ENCODE data around the gene PGAP1. TPM values are rescaled to one million over a fixed set of nuclear protein-coding genes. Genes with fewer than 3 reads are reported as not detected.

Gene PGAP1
- total RNA-seq, 1 experiment from 2014 or later: 5.8 TPM

DNA sequence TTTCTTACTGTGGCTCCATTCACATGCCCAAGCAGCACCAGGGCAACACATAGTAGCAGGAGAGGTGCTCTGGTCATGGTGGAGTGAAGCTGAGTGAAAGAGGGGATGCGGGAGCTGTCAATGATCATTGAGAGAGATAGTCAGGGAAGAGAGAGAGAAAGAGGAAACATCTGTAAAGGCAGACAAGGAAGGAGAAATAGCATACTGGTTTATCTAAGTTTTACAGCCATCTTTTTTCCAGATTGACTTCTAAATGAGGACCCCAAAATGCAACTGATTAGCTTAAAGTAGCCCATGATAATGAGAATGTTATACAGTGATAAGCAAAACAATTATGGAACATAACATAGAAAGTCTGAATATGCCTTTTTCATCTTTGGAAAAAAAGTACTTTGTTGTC is 117.2 kb downstream of the PGAP1 start, which contains the start of gene C2orf66:
Gene C2orf66 (minus strand): TSS at position 96 of the 400 bp plus-strand sequence. CDS start 19 bp downstream, at position 77.
- no peak for DNase-seq
- Mint-ChIP-seq H3K9me3 (ENCODE audit: low read depth, unreplicated experiment) (no peaks in the 10 kb centered on the region), H3K4me3 (ENCODE audit: low read depth, unreplicated experiment) (no peak within 1 kb of the TSS), H3K27me3 (ENCODE audit: unreplicated experiment) (peaks cover 21% of the 10 kb centered on the region), H3K27ac (ENCODE audit: unreplicated experiment) (no peak within 1 kb of the TSS), H3K4me1 (ENCODE audit: low read depth, unreplicated experiment) (no peaks in the 10 kb centered on the region), H3K36me3 (ENCODE audit: insufficient read depth, unreplicated experiment) (no peaks in the 10 kb centered on the region)
- intact Hi-C loops (cut with micrococcal nuclease; ENCODE audit: unreplicated experiment): no loop called here
- TF ChIP-seq, protein P1, sequence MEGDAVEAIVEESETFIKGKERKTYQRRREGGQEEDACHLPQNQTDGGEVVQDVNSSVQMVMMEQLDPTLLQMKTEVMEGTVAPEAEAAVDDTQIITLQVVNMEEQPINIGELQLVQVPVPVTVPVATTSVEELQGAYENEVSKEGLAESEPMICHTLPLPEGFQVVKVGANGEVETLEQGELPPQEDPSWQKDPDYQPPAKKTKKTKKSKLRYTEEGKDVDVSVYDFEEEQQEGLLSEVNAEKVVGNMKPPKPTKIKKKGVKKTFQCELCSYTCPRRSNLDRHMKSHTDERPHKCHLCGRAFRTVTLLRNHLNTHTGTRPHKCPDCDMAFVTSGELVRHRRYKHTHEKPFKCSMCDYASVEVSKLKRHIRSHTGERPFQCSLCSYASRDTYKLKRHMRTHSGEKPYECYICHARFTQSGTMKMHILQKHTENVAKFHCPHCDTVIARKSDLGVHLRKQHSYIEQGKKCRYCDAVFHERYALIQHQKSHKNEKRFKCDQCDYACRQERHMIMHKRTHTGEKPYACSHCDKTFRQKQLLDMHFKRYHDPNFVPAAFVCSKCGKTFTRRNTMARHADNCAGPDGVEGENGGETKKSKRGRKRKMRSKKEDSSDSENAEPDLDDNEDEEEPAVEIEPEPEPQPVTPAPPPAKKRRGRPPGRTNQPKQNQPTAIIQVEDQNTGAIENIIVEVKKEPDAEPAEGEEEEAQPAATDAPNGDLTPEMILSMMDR (IDR thresholded peaks at IDR 0.05; ENCODE audit: unreplicated experiment): no peak
- CTCF ChIA-PET: interaction anchor here (0.6 kb wide), 1 partner anchor 1889 kb away, joined by 3 read pairs; no protein-coding TSS in a partner anchor
- no TSS peak for BruUV-seq (replicated peaks)

DNA sequence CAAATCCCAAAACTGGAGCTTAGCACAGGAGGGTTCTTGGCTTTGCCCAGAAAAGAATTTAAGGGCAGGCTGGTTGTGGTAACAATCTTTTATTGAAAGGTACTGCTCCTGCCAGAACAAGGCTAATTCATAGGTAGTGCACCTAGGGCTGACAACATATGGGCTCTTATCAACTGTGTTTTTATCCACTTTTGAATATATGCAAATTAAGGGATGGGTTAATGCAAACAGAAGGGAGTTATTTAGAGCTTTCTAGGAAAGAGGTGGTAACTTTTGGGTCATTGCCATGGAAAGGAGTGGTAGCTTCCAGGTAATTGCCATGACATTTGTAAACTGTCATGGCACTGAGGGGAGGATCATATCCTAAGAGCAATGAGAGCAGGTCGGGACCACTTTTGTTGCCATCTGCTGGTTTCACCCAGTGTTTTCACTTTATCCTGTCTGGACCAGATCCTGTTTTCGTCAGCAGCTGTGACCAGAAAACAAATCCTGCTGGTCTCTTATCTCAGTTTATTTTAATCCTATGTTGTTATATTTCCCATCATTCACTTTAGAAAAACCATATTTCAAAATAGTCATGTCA is 118.3 kb downstream of the PGAP1 start:
- no peak overlapping the region for H3K4me3 Mint-ChIP-seq (ENCODE audit: low read depth, unreplicated experiment)
- peaks cover 21% of the 10 kb centered on the region for H3K27me3 Mint-ChIP-seq (ENCODE audit: unreplicated experiment)
- no peaks in the 10 kb centered on the region for H3K9me3 Mint-ChIP-seq (ENCODE audit: low read depth, unreplicated experiment)
- intact Hi-C loops (cut with micrococcal nuclease; ENCODE audit: unreplicated experiment): no loop called here
- H3K36me3 Mint-ChIP-seq (ENCODE audit: insufficient read depth, unreplicated experiment): no peaks in the 10 kb centered on the region
- H3K27ac Mint-ChIP-seq (ENCODE audit: unreplicated experiment): no peak overlapping the region
- no peaks in the 10 kb centered on the region for H3K4me1 Mint-ChIP-seq (ENCODE audit: low read depth, unreplicated experiment)
- BruUV-seq (replicated peaks): no TSS peak
- CTCF ChIA-PET: no interaction called here
- DNase-seq: no peak
- TF ChIP-seq, protein P1 (IDR thresholded peaks at IDR 0.05; ENCODE audit: unreplicated experiment): no peak

DNA sequence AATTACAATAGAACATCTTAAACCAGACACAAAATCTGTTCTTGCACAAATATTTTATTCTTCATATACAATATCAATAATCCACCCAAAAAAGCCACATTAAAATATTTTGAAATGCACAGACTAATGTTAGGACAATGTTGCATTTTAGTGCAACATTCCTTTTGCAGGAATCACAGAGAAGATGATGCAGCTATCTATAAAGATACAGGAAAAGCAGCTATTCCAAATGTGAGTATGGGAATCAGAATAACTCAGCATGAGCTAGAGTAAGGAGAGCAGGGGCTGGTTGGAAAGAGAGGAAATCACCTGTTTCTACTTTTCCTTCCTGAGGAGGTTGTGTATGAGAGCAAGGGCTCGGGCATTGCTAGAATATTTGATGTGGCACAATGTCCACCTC is 122.1 kb downstream of the PGAP1 start:
- Mint-ChIP-seq H3K27ac (ENCODE audit: unreplicated experiment) (no peak overlapping the region), H3K36me3 (ENCODE audit: insufficient read depth, unreplicated experiment) (peaks cover 16% of the 10 kb centered on the region), H3K4me1 (ENCODE audit: low read depth, unreplicated experiment) (peaks cover 18% of the 10 kb centered on the region), H3K9me3 (ENCODE audit: low read depth, unreplicated experiment) (no peaks in the 10 kb centered on the region), H3K4me3 (ENCODE audit: low read depth, unreplicated experiment) (no peak overlapping the region), H3K27me3 (ENCODE audit: unreplicated experiment) (no peaks in the 10 kb centered on the region)
- TF ChIP-seq, protein P1 (IDR thresholded peaks at IDR 0.05; ENCODE audit: unreplicated experiment): no peak
- CTCF ChIA-PET: no interaction called here
- DNase-seq: no peak
- intact Hi-C loops (cut with micrococcal nuclease; ENCODE audit: unreplicated experiment): no loop called here
- no TSS peak for BruUV-seq (replicated peaks)

GRCh38 chr2:196802401-196802800 is 124.1 kb downstream of the PGAP1 start:
- CTCF ChIA-PET: no interaction called here
- H3K36me3 Mint-ChIP-seq (ENCODE audit: insufficient read depth, unreplicated experiment): peaks cover 28% of the 10 kb centered on the region
- intact Hi-C loops (cut with micrococcal nuclease; ENCODE audit: unreplicated experiment): no loop called here
- BruUV-seq (replicated peaks): no TSS peak
- TF ChIP-seq, protein P1 (IDR thresholded peaks at IDR 0.05; ENCODE audit: unreplicated experiment): no peak
- no peak overlapping the region for H3K4me3 Mint-ChIP-seq (ENCODE audit: low read depth, unreplicated experiment)
- no peak overlapping the region for H3K27ac Mint-ChIP-seq (ENCODE audit: unreplicated experiment)
- no peaks in the 10 kb centered on the region for H3K9me3 Mint-ChIP-seq (ENCODE audit: low read depth, unreplicated experiment)
- no peaks in the 10 kb centered on the region for H3K27me3 Mint-ChIP-seq (ENCODE audit: unreplicated experiment)
- peaks cover 18% of the 10 kb centered on the region for H3K4me1 Mint-ChIP-seq (ENCODE audit: low read depth, unreplicated experiment)
- no peak for DNase-seq

All from Calu3 (cell line).